Small intestine (tissue), 7 donors: ENCODE data around the gene MYL6. TPM values are rescaled to one million over a fixed set of nuclear protein-coding genes. Genes with fewer than 3 reads are reported as not detected.
A peak's percentile ranks its signal among the peaks of the same experiment; 100 is the strongest.

ENCODE experiments used
- DNase-seq, 2 donors: peaks; one replicate each; pipeline versions ENCODE4 v3.0.0 to v3.0.0-alpha.2; 2013
- FAIRE-seq: peaks from 2 replicates; lab custom pipeline; 2012; peaks lifted over from hg19 to GRCh38; lab: Jason Lieb, UNC
- H3K27ac ChIP-seq, 3 donors: one replicate each; pipeline ENCODE4 v1.5.1; 2013; ENCODE audit warnings: low read length in 2 of 3, mild to moderate bottlenecking in 2 of 3, control low read depth in 1 of 3, inconsistent platforms in 1 of 3, low read depth in 1 of 3, moderate library complexity in 1 of 3
- H3K27me3 ChIP-seq, 3 donors: one replicate each; pipeline ENCODE4 v1.6.1; 2013; ENCODE audit warnings: low read length in 3 of 3, inconsistent platforms in 1 of 3; ENCODE audit not compliant: control insufficient read depth in 3 of 3, insufficient read depth in 3 of 3
- H3K36me3 ChIP-seq, 3 donors: one replicate each; pipeline ENCODE4 v1.6.1; 2013; ENCODE audit warnings: low read length in 3 of 3, inconsistent platforms in 1 of 3, low read depth in 1 of 3, mild to moderate bottlenecking in 1 of 3, moderate library complexity in 1 of 3; ENCODE audit not compliant: control insufficient read depth in 3 of 3, insufficient read depth in 2 of 3
- H3K4me1 ChIP-seq, 3 donors: one replicate each; pipeline ENCODE4 v1.6.1; 2013; ENCODE audit warnings: low read length in 2 of 3, inconsistent platforms in 1 of 3, low read depth in 1 of 3, mild to moderate bottlenecking in 1 of 3, moderate library complexity in 1 of 3; ENCODE audit not compliant: control insufficient read depth in 3 of 3, insufficient read depth in 2 of 3
- H3K4me3 ChIP-seq, 3 donors: one replicate each; pipeline ENCODE4 v1.5.1; 2013; ENCODE audit warnings: low read length in 3 of 3, control low read depth in 1 of 3, inconsistent platforms in 1 of 3, low read depth in 1 of 3, mild to moderate bottlenecking in 1 of 3, moderate library complexity in 1 of 3
- H3K9me3 ChIP-seq, 2 donors: one replicate each; pipeline ENCODE4 v1.6.1; 2013; ENCODE audit warnings: low read depth in 1 of 2, low read length in 1 of 2; ENCODE audit not compliant: control insufficient read depth in 2 of 2, insufficient read depth in 1 of 2
- WGBS, 3 donors: extraction: QIAGEN DNeasy Blood & Tissue Kit; methylation state at CpG; one replicate each; pipeline ENCODE4 v1.1.7; 2013; 5-methylcytosine and 5-hydroxymethylcytosine counted together
- polyA plus RNA-seq, 4 donors: library from polyadenylated mRNA; stranded (reverse) in 3 of 4; unstranded in 1 of 4; fragments of 200-250 nt in 3 of 4; fragments of 120-200 nt in 1 of 4; gene quantifications; one replicate each; pipeline versions ENCODE4 v1.2.1 to v1.2.3, GENCODE V29; 2013
- donor health status: healthy with polysubstance abuse.
- donor health status: control.
- donor health status: control.
- donor health status: Bipolar disorder and iron deficiency.
- donor health status: healthy.

Gene MYL6
- polyA plus RNA-seq, 4 donors, result 1,147 to 4,316 (median 2,966) TPM

DNA sequence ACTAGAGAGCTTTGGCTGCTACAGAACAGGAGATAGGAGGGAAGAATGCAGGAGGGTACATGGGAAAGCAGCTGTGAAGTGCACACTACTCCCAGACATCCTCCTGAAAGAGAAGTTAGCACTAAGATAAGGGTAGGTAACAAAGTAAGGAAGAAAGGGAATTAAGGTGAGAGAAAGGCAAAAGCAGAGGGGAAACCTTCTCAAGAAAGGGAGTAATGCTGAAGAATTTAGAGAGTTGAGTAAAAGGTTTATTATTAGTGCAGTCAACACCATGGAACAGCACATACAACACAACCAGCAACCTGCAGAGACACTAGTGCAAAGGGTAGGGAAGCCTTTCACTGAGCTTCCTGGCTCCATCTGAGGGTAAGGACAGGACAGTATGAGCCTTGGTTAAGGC is 46.1 kb downstream of the MYL6 start:
- H3K4me3 ChIP-seq, result no peak overlapping the region
- FAIRE-seq (no peak), DNase-seq (no peak)
- H3K27me3 ChIP-seq, result no peaks in the 10 kb centered on the region
- no peaks in the 10 kb centered on the region for H3K9me3 ChIP-seq
- peaks cover 0 to 6% (median 0%) of the 10 kb centered on the region in 3 donors for H3K4me1 ChIP-seq
- H3K27ac ChIP-seq, result no peak overlapping the region
- H3K36me3 ChIP-seq, result peaks cover 0 to 31% (median 5%) of the 10 kb centered on the region in 3 donors

DNA sequence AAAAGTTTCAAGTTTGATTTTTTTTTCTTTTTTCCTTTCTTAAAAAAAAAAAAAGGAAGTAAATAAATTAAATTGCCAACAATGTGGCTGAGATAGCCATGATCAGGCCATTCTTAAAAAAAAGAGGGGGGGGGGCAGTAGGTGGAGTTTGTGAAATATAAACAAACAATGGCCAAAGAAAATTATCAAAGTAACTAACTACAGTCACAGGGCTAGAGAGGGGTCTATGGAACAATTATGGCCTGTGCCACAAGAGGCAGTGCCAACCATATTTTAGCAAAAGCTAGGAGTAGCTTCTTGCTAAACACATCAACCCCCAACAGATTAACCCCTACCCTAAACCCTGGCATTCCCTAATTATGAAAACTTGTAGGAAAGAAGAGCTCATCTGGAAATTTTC is 47.3 kb downstream of the MYL6 start:
- peaks cover 0 to 6% (median 0%) of the 10 kb centered on the region in 3 donors for H3K4me1 ChIP-seq
- H3K9me3 ChIP-seq, result no peaks in the 10 kb centered on the region
- no peak for FAIRE-seq
- no peak overlapping the region for H3K27ac ChIP-seq
- DNase-seq, result no peak
- peaks cover 0 to 37% (median 10%) of the 10 kb centered on the region in 3 donors for H3K36me3 ChIP-seq
- H3K4me3 ChIP-seq, result no peak overlapping the region
- no peaks in the 10 kb centered on the region for H3K27me3 ChIP-seq

DNA sequence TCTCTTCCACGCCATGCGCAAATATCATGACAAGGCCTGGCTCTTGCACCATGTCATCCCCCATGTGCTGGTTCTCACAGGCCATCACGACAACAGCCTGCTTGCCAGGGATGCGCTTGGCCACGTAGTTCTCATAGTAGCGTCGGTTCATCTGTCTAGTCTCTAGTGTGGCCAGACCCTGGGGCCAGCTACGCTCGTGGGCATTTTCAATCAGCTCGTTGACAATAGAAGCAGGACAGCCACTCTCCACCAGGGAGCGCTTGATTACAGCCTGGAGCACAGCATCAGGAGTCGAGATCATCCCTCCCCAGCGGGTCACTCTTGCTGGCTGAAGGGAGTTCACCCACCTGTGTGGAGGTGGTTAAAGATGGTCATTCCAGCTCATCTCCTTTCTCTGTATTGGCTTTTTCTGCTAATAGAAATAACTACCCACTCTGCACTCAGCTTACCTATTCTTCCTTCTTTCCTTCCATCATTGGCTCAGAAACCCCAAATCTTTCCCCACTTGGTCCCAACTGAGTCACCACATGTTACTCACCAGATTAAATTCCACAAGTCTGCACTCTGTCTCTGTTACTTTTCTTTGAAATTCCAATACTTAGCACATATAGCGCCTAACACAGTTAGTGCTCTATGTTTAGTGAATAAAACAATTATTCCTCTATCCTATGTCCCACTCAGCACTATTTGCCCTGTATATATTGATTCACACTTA is 48.5 kb downstream of the MYL6 start:
- Histone ChIP-seq H3K27ac (no peak overlapping the region), H3K27me3 (no peaks in the 10 kb centered on the region), H3K4me3 (no peak overlapping the region), H3K9me3 (no peaks in the 10 kb centered on the region), H3K36me3 (peaks cover 2 to 44% (median 10%) of the 10 kb centered on the region in 3 donors), H3K4me1 (peaks cover 0 to 6% (median 0%) of the 10 kb centered on the region in 3 donors)
- WGBS, 3 donors, result 54 to 60% (median 59%) methylated on average over 14 of the region's 14 CpGs
- DNase-seq, result peak; percentile 72 to 75
- no peak for FAIRE-seq

DNA sequence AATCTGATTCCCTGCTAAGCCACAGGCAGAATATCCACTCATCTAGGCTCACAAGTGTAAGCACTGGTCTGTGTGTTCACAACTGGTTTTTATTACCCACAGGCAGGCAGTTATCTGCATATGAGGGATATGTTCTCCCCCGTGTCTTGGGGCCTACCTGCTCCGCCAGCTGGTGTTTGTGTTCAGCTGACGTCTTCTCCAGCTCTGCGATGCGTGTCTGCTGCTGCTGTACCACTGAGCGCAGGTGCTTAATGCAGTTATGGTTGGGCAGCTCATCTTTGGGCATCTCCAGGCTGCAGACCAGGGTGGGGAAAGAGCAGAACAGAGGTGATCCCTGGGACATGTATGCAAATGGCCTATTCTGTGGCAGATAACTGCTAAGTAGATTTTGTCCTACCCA is 49.8 kb downstream of the MYL6 start:
- Histone ChIP-seq H3K4me1 (no peaks in the 10 kb centered on the region), H3K9me3 (no peaks in the 10 kb centered on the region), H3K36me3 (peaks cover 8 to 56% (median 14%) of the 10 kb centered on the region in 3 donors), H3K4me3 (no peak overlapping the region), H3K27me3 (no peaks in the 10 kb centered on the region), H3K27ac (no peak overlapping the region)
- FAIRE-seq (no peak), DNase-seq (peak in 1 of 2 donors; percentile 31)
- 84 to 86% (median 86%) methylated on average over 6 of the region's 6 CpGs for WGBS, 3 donors

Other genes starting within 250 kb of the MYL6 start
- 10 to 100 TPM; 35.5 to 85.7 (median 61.4) TPM for gene PYM1, start 230.5 kb upstream of the MYL6 start, polyA plus RNA-seq
- 100 to 1,000 TPM in 2 of 4 donors, 10 to 100 TPM in 2; 14.4 to 386 (median 180) TPM for gene DGKA, start 227.2 kb upstream of the MYL6 start, polyA plus RNA-seq
- gene PMEL, start 192.3 kb upstream of the MYL6 start, polyA plus RNA-seq, result 1 to 10 TPM; 1.8 to 6.3 (median 2.7) TPM
- 10 to 100 TPM in 2 of 4 donors, 1 to 10 TPM in 2; 7.6 to 69.3 (median 15.3) TPM for gene CDK2, start 191.5 kb upstream of the MYL6 start, polyA plus RNA-seq
- 100 to 1,000 TPM in 1 of 4 donors, 10 to 100 TPM in 3; 45.8 to 119 (median 48.5) TPM for gene RAB5B, start 184.3 kb upstream of the MYL6 start, polyA plus RNA-seq
- 10 to 100 TPM in 3 of 4 donors, 1 to 10 TPM in 1; 7.3 to 51.2 (median 13.6) TPM for gene SUOX, start 161.1 kb upstream of the MYL6 start, polyA plus RNA-seq
- 10 to 100 TPM in 1 of 4 donors, 1 to 10 TPM in 3; 1.1 to 16.1 (median 1.6) TPM for gene IKZF4, start 137.3 kb upstream of the MYL6 start, polyA plus RNA-seq
- gene RPS26, start 116.4 kb upstream of the MYL6 start, polyA plus RNA-seq, result 1,000 to 10,000 TPM in 3 of 4 donors, 100 to 1,000 TPM in 1; 253 to 1,993 (median 1,176) TPM
- 100 to 1,000 TPM in 2 of 4 donors, 10 to 100 TPM in 2; 53.0 to 436 (median 106) TPM for gene ERBB3, start 78.2 kb upstream of the MYL6 start, polyA plus RNA-seq
- gene PA2G4, start 53.8 kb upstream of the MYL6 start, polyA plus RNA-seq, result 100 to 1,000 TPM in 2 of 4 donors, 10 to 100 TPM in 2; 63.7 to 156 (median 93.2) TPM
- gene RPL41, start 41.7 kb upstream of the MYL6 start, polyA plus RNA-seq, result 1,000 to 10,000 TPM; 3,267 to 7,277 (median 5,942) TPM
- 1 to 10 TPM; 1.1 to 4.0 (median 2.1) TPM for gene ZC3H10, start 40.1 kb upstream of the MYL6 start, polyA plus RNA-seq
- 10 to 100 TPM in 2 of 4 donors, 1 to 10 TPM in 2; 2.7 to 51.8 (median 23.7) TPM for gene ESYT1, start 30.1 kb upstream of the MYL6 start, polyA plus RNA-seq
- 10 to 100 TPM; 24.8 to 49.7 (median 29.9) TPM for gene MYL6B, start 5.8 kb upstream of the MYL6 start, polyA plus RNA-seq
- 10 to 100 TPM; 18.6 to 67.5 (median 25.7) TPM for gene SMARCC2, start 31.1 kb downstream of the MYL6 start, polyA plus RNA-seq
- gene RNF41, start 63.6 kb downstream of the MYL6 start, polyA plus RNA-seq, result 10 to 100 TPM; 11.4 to 31.2 (median 18.3) TPM
- gene NABP2, start 66.0 kb downstream of the MYL6 start, polyA plus RNA-seq, result 10 to 100 TPM; 28.7 to 47.4 (median 34.5) TPM
- 100 to 1,000 TPM; 178 to 689 (median 367) TPM for gene SLC39A5, start 71.7 kb downstream of the MYL6 start, polyA plus RNA-seq
- gene ANKRD52, start 100.0 kb downstream of the MYL6 start, polyA plus RNA-seq, result 10 to 100 TPM in 2 of 4 donors, 1 to 10 TPM in 2; 5.1 to 23.9 (median 10.3) TPM
- 10 to 100 TPM in 2 of 4 donors, 1 to 10 TPM in 2; 5.4 to 10.5 (median 8.0) TPM for gene COQ10A, start 108.6 kb downstream of the MYL6 start, polyA plus RNA-seq
- 100 to 1,000 TPM in 3 of 4 donors, 10 to 100 TPM in 1; 94.6 to 138 (median 117) TPM for gene CS, start 142.0 kb downstream of the MYL6 start, polyA plus RNA-seq
- gene CNPY2, start 157.6 kb downstream of the MYL6 start, polyA plus RNA-seq, result 100 to 1,000 TPM in 3 of 4 donors, 10 to 100 TPM in 1; 80.0 to 195 (median 134) TPM
- gene PAN2, start 175.6 kb downstream of the MYL6 start, polyA plus RNA-seq, result 10 to 100 TPM; 20.8 to 84.2 (median 31.1) TPM
- gene IL23A, start 180.5 kb downstream of the MYL6 start, polyA plus RNA-seq, result under 1 TPM in 2 of 4 donors, not detected in 2; 0.57 to 0.92 TPM
- gene STAT2, start 201.7 kb downstream of the MYL6 start, polyA plus RNA-seq, result 100 to 1,000 TPM in 1 of 4 donors, 10 to 100 TPM in 3; 28.9 to 120 (median 42.7) TPM
- under 1 TPM in 1 of 4 donors, not detected in 3; 0.19 TPM for gene APOF, start 204.5 kb downstream of the MYL6 start, polyA plus RNA-seq